ENCODE results near the gene VMAC. TPM values are rescaled to one million over a fixed set of nuclear protein-coding genes. Genes with fewer than 3 reads are reported as not detected.

The VMAC gene
- total RNA-seq, 4 donors from 2014 or later, result 2.0 to 10.4 (median 4.6) TPM

GRCh38 chr19:5933391-5934068 lies 28.9 kb downstream of the VMAC start:
- ATAC-seq (ENCODE audit: low FRiP score) (no peak), DNase-seq (ENCODE audit: low spot score) (no peak)
- TF ChIP-seq CTCF (IDR thresholded peaks at IDR 0.05), result no peak

GRCh38 chr19:5934069-5934401 lies 29.4 kb downstream of the VMAC start:
- TF ChIP-seq CTCF (IDR thresholded peaks at IDR 0.05), result no peak
- no peak for ATAC-seq (ENCODE audit: low FRiP score)
- no peak for DNase-seq (ENCODE audit: low spot score)

GRCh38 chr19:5934774-5935472 lies 30.3 kb downstream of the VMAC start:
- no peak for DNase-seq (ENCODE audit: low spot score)
- TF ChIP-seq CTCF (IDR thresholded peaks at IDR 0.05), result no peak
- ATAC-seq (ENCODE audit: low FRiP score), result peak; percentile 27

GRCh38 chr19:5935473-5936291 lies 31.0 kb downstream of the VMAC start:
- no peak for TF ChIP-seq CTCF (IDR thresholded peaks at IDR 0.05)
- ATAC-seq (ENCODE audit: low FRiP score), result no peak
- DNase-seq (ENCODE audit: low spot score), result no peak

- DNase-seq (ENCODE audit: low spot score), result no peak
- no peak for ATAC-seq (ENCODE audit: low FRiP score)
- no peak for TF ChIP-seq CTCF (IDR thresholded peaks at IDR 0.05)
Measured at GRCh38 chr19:5936292-5936592, 31.6 kb downstream of the VMAC start.

- DNase-seq (ENCODE audit: low spot score), result no peak
- no peak for TF ChIP-seq CTCF (IDR thresholded peaks at IDR 0.05)
- ATAC-seq (ENCODE audit: low FRiP score), result no peak
Measured at GRCh38 chr19:5937550-5937949, 32.9 kb downstream of the VMAC start.
